ENCODE measurements around the gene SLC39A10.
"Not testable (repeated sequence)": the region's sequence is repeated elsewhere in the genome, so short reads cannot be mapped to it uniquely, and the experiment has no call there.

Gene SLC39A10

DNA sequence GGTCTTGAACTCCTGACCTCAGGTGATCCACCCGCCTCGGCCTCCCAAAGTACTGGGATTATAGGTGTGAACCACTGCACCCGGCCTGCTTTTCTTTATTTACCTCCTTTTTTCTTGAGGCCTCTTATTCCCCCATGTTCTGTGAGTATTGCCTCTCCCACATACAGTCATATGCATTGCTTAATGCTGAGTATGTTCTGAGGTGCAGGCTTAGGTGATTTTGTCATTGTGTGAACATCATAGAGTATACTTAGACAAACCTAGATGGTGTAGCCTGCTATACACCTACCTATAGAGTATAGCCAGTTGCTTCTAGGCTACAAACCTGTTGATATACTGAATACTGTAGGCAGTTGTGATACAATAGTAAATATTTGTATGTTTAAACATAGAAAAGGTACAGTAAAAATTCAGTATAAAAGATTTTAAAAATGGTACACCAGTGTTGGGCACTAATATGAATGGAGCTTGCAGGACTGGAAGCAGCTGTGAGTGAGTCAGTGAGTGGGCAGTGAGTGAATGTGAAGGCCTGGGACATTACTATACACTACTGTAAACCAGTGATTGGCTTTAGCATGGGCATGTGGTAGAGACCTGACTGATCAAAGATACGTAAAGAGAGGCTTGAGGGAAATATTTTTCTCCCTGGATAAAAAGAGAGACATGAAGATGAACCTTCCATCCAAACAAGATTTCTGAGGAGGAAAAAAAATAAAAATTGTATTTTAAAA, 17.6 kb downstream of the SLC39A10 start:
- DNase-seq, result no peak

DNA sequence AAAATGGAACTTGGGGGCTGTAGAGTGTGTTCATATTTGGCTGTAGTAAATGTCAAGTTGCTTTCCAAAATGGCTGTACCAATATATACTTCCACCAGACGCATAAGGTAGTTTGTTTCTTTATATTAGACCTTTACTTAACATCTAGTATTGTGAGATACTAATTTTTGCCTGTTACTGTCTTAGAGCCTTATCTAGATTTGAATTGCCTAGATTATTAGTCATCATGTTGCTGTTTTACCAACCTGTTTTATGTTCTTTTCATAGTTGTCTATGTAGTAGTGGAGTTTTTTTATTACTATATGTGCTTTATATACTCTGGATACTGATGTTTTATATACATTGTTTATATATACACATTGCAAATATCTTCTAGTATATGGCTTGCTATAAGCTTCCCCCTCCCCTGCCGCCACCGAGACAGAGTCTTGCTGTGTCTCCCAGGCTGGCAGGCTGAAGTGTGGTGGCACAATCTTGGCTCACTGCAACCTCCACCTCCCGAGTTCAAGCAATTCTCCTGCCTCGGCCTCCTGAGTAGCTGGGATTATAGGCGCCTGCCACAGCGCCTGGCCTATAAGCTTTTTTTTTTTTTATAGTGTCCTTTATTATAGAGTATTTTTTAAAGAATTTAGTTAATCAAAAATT, 18.9 kb downstream of the SLC39A10 start:
- DNase-seq, result no peak

DNA sequence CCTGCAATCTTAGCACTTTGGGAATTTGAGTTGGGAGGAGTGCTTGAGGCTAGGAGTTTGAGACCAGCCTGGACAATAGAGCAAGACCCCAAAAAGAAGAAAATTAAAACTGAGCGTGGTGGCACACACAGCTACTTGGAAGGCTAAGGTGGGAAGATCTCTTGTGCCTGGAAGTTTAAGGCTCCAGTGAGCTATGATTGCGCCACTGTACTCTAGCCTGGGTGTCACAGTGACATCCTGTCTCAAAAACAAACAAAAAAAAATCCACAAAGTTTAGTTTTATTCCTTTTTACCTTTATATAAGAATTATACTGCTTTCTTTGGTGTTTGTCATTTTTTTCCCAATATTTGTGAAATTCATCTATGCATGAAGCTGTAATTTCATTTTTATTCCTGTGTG, 20.3 kb downstream of the SLC39A10 start:
- DNase-seq, result no peak

DNA sequence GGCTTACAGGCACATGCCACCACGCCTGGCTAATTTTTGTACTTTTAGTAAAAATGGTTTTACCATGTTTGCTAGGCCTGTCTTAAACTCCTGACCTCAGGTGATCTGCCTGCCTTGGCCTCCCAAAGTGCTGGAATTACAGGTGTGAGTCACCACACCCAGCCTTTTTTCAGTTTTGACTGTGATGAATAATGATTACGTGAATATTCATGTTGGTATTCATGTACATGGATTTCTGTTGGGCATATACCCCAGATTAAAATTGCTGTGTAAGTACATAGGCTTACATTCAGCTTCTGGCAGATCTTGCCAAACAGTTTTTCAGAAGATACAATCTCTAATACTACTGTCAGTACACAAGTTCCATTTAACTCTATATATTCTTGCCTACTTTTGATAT, 20.9 kb downstream of the SLC39A10 start:
- no peak for DNase-seq

DNA sequence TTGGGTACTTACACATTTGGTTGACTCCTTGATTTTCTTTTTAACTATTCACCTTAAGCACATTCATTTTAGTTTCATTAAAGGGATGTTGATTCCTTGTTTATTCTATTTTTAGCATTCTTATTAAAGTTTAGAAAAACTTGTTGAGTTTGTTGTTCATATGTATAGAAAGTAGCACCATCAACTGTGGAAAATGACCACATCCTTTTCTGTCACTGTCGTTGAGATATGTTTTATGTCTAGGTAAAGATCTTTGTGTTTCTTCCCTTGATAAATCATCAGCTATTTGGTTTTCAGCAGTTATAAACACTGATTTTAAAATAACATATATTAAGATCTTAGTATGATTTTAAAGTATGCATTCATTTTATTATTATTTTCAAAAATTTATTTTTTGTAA, 25.1 kb downstream of the SLC39A10 start:
- DNase-seq, result no peak

DNA sequence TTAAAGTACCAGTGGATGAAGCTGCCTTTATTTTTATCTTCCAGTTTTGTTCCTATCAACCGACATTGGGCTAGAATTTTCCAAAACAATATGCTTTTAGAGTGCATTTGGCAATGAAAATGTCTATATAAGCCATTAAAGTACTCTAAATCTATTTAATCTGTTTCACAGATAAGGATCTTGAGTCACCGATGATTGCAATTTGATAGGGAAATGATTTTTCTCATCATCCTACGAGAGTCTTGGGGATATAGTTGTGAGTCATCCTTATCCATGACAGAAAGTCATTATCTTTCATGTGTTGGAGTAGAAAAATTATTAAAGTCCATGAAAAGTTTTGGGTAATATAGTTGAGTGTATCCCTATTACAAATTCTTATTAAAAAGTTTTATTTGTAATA, 26.1 kb downstream of the SLC39A10 start:
- DNase-seq, result no peak

DNA sequence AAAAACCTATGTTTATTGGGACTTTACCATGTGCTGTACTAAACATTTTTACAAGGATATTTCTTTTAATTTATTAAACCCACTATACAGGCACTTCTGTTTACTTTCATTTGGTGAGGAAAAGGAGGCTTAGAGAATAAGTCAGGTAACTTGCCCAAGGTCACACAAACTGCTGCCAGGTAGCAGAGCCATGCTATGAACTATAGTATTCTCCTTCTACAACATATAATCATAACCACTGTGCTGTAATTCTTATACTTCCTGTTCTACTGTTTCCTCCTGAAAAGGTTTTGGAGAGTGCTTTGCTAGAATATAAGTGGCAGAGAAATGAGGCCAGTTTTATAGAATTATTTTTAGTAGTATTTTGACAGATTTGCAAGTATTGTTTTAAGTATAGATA, 29.5 kb downstream of the SLC39A10 start:
- no peak for DNase-seq

DNA sequence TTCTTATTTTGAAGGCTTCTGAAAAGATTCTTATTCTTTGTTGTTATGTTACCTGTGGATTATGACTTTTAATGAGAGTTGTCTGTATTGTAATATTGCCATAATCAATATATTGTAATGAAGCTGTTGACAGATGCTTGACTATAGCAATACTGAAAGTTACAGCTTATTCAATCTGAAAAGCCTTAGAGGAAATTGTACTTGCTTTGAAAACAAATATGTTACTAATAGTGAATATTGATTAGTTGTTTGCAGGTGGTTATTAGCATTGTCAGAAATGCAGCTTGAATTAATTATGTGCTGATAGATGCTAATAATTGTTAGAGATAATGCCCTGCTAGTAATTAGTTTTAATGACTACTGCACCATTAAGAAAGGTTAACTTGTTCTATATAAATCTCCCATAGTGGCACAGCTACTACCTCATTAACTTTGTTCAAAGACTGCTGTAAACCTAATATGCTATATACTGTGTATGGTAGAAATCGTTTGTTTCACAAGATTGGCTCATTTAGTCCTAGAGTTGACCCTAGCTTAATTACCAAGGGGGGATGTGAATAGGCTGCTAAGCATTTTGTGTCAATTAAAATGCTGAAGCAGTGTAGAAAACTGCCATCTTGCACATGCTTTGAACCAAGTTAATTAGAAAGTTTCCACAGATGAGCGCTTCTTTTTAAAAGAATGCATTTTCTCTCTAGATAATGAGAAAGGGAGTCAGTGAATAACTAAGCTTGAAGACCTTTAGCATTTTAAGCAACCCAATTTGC, 30.5 kb downstream of the SLC39A10 start:
- no peak for DNase-seq

DNA sequence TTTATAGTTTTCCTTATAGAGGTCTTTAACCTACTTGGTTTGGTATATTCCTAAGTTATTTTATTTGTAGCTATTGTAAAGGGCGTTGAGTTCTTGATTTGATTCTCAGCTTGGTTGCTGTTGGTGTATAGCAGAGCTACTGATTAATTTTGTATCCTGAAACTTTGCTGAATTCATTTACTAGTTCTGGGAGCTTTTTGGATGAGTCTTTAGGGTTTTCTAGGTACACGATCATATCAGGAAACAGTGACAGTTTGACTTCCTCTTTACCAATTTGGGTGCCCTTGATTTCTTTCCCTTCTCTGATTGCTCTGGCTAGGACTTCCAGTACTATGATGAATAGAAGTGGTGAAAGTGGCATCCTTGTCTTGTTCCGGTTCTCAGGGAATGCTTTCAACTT, 35.5 kb downstream of the SLC39A10 start:
- DNase-seq, result not testable (repeated sequence)

DNA sequence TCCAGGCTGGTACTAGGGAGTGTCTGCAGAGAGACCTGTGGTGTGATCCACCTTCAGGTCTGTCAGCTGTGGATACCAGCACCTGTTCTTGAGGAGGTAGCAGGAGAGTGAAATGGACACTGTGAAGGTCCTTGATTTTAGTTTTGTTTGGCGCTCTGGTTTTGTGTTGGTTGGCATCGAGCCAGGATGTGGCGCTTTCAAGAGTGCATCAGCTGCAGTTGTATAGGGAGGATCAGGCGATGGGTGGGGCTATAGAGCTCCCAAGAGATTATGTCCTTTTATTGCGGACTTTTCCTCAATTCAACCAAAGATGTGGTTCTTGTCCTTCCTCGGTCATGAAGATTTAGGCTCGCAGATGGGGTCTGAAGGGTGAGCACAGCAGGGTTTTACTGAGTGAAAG, 37.5 kb downstream of the SLC39A10 start:
- DNase-seq, result peak; percentile 81

DNA sequence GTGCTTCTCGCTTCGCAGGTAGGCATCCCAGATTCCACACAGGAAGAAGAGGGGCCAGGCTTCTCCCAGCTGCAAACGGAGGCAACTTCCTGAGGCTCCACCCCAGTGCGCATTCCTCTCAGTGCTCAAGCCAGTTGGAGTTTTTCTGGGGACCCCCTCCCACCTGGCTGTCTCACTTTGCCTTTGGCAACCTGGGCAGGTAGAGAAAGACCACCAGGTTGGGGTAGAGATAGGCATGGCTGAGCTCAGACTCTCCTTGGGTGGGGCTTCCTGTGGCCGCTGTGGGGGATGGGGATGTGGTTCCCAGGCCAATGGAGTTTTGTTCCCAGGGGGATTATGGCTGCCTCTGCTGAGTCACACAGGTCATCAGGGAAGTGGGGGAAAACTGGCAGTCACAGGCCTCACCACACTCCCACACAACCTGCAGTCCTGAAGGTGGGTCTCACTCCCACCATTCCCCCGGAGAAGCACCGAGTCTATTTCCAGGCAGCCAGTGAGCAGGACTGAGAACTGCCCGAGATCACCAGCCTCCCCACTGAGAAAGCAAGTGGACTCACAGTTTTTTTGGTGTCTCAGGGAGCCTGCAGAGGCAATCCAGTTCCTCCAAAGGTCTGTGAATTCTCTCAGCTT, 38.1 kb downstream of the SLC39A10 start:
- no peak for DNase-seq

DNA sequence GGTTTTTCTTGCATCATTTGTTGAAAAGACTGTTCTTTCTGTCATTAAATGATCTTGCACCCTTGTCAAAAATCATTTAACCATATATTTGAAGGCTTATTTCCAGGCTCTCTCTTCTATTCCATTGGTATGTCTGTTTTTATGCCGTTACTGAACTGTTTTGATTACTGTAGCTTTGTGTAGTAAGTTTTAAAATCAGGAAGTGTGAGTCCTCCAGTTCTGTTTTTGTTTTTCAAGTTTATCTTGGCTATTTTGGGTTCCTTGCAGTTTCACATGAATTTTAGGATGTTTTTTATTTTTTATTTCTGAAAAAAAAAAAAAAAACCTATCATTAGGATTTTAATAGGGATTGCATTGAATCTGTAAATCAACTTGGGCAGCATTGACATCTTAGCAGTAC, 39.0 kb downstream of the SLC39A10 start:
- no peak for DNase-seq

DNA sequence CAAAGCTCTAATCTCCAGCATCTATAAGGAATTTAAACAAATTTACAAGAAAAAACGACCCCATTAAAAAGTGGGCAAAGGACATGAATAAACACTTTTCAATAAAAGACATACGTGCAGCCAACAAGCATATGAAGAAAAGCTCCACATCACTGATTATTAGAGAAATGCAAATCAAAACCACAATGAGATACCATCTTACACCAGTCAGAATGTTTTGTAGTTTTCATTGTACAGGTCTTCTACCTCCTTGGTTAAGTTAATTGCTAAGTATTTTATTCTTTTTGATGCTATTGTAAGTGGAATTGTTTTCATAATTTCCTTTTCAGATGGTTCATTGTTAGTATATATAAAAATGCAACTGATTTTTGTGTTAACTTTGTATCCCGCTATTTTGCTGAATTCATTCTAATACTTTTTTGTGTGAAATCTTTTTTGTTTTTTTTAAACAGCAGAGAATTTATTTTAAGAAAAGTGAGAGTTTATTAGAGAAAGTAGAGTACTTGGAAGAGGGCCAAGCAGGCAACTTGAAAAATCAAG, 40.7 kb downstream of the SLC39A10 start:
- DNase-seq, result no peak

DNA sequence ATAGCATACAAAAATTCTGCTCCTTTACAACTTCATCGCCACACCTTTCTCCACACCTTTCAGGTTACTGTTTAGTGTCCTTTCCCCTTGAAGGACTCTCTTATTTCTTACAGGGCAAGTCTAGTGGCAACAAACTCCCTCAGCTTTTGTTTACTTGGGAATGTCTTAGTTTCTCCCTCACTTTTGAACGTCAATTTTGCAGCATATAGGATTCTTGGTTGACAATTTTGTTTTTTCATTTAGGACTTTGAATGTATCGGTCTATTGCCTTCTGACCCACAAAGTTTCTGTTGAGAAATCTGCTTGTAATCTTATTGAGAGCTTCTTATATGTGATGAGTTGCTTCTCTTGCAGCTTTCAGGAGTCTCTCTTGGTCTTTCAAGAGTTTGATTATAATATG, 43.5 kb downstream of the SLC39A10 start:
- no peak for DNase-seq

DNA sequence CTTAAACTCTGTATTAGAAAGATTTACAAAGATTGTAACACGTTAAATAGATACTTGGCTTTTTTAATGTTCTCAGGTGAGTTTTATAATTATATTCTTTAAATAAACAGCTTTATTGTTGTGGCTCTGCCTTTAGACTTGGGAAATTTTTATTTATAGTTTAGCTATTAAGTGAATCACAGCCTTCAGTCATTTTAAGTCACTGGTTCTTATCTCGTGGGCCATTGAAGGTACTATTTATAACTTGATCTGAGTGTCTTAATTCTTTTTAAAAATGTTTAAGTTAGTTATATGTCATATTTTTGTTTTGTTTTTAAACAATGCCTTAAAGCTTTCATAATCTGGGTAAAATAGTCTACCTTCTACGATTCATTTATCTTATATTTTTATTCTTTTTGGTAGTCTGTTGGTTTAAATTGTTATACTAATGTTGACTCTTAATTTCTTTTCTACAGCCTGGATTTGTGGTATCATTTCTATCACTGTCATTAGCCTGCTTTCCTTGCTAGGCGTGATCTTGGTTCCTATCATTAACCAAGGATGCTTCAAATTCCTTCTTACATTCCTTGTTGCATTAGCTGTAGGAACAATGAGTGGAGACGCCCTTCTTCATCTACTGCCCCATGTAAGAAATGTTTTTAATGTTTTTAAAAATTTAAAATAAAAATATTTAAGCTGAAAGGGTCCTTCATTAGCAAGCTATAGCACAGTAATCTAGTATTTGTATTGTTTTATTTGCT, 49.3 kb downstream of the SLC39A10 start:
- no peak for DNase-seq

DNA sequence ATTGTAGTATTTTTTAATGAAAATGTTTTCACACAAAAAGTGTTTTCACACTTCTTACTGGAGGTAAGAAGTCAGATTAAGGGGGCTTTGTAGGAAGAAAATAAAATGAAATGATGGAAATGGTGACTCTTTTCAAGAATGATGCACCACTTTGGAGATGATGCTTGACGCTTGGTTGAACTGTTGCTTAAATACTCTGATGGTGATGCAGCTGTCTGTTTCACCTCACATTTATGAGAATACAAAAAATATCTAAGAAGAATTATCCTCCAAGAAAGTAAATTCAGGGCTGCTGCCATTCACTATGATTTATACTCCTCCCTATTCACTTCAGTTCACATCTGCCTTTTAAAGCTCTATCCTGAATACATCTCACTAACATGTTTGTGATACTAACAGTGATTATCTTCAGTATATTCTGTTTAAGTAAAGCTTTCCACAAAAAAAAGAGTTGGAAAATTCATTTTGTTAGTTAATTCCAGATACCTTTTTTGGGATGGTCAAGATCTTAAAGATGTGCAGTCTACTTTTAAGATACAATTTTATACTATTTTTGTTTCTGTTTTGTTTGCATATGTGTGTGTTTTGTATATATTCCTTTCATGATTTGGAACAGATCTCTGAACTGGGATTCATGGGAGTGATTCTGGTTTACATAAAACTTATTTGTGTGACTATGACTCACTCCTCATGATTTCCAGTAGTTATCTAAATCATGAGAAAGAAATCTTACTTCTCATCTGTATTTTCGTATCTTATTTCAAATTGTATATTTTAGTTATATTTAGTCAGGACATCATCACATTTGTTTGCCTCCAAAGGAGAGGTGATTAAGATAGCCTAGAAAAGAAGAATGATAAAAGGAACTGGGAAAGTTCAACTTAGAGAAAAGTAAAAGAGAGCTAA, 53.1 kb downstream of the SLC39A10 start:
- no peak for DNase-seq

DNA sequence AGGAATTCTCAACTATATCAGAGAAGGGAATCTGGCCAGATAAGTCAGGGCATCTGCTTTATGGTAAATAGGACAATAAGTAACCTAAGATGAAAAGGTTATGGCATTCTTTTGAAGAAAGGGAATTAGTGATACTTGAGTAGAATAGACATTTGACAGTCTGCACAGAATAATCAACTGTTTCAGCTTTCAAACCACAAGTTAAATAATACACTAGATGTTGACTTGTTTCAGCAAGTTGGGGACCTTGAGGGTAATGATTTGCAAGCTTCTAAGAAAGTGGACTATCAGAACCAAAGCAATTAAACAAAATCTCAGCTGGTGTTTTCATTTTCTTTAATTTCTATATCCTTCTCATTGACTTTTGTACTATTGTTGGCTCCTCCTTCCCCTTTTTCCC, 54.5 kb downstream of the SLC39A10 start:
- DNase-seq, result no peak

DNA sequence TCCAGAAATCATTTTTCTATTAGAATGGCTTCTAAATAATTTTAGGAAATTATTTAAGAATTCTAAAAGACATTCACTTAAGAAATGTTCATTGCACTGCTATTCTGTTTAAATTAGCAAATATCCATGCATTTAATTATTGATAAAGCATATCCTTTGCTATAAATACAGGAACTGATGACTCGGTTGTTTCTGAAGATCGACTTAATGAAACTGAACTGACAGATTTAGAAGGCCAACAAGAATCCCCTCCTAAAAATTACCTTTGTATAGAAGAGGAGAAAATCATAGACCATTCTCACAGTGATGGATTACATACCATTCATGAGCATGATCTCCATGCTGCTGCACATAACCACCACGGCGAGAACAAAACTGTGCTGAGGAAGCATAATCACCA, 59.4 kb downstream of the SLC39A10 start:
- DNase-seq, result no peak

DNA sequence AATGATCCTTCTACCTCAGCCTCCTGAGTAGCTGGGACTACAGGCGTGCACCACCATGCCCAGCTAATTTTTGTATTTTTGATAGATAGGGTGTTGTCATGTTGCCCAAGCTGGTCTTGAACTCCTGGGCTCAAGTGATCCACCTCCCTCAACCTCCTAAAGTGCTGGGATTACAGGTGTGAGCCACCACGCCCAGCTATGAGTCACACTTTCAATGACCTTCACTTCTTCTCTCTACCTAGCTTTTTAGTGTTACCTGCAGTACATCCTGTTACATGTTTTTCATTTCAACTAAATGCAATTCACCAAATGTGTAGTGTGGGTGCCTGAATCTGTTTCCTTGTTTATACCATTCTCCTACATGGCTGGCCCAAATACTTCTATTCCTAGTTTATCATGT, 64.0 kb downstream of the SLC39A10 start:
- no peak for DNase-seq

DNA sequence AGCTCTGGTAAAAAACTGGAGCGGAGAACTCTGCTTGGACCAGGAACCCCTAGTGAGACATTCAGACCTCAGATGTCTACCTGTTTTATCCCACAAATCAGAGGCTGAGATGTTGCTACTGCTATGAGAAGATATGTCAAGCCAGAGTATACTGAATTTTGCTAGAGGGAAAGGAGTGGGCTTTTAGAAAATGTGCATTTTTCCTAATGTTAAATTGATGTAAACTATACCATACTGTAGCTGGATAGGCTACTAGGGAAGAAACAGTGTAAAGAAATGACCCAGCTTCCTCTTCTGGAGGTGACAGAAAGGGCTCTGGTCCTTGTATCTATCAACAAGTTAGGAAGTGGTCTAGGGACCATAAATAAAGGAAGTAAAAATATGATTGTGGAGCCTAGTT, 65.0 kb downstream of the SLC39A10 start:
- no peak for DNase-seq

DNA sequence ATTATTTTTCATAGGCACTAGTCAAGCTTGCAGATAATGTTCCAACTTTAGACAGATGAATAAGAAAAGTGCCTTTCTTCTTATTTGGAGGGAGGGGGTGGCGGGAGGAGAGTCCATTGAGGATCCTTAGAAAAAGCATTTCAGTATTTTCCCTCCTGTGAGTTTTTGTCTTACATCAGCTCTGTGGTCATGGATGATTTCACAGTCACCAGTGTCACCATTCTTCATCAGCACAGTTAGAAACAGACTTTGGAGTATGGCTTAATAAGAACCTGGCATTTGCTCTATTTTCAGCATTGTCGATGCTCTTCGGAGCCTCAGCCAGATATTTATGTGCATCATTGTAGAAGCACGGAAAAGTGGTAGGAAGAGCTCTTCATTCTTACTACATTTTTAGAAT, 70.1 kb downstream of the SLC39A10 start:
- no peak for DNase-seq

DNA sequence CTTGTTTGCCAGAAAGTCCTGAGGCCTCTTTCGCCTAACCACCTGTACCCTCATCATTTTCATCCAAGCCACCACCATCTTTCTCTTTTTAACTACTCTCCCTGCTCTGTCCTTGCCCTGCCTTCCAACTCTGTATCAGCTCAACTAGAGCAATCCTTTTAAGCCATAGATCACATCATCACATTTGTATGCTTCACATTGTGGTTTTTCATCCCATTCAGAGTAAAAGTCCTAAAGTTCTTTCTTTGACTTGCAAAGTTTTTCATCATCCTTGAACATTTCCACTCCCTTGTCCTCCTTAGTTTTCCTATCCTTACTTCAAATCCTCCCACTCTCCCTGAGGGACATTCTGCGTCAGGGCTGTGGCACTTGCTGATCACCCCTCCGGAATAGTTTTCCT, 73.9 kb downstream of the SLC39A10 start:
- no peak for DNase-seq

Measured in NCI-H2107 (cell line).